GM12875 (cell line): Measurements from ENCODE around the gene CUBN.

Experiments
- H3K4me3 ChIP-seq: one replicate; pipeline ENCODE4 v1.5.1; 2011; ENCODE audit warnings: low read depth, low read length, control low read depth
- CTCF ChIP-seq: IDR thresholded peaks from 2 replicates; pipeline ENCODE4 v1.5.1; 2011; ENCODE audit warnings: low read depth, mild to moderate bottlenecking, control low read depth, inconsistent platforms, low read length, moderate library complexity, borderline replicate concordance; ENCODE audit not compliant: insufficient read depth

CUBN gene

DNA sequence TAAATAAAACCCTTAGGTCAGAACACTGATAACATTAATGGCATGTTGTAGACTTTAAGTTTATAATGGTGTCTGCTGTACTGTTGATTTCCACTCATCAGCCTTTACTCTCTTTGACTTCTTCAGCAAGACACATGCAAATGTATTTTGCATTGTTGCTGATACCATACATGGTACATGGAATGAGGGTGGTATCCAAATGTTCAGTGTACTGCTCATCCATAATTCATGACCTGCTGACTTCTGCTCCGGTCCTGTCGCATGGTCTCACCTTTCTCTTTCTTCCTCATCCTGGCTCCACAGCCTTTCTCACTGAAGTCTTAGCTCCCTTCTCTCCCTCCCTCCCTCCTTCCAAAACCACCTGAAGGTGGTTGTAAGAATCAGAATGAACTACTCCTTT lies 4.7 kb upstream of the CUBN start:
- H3K4me3 ChIP-seq: no peak overlapping the region

DNA sequence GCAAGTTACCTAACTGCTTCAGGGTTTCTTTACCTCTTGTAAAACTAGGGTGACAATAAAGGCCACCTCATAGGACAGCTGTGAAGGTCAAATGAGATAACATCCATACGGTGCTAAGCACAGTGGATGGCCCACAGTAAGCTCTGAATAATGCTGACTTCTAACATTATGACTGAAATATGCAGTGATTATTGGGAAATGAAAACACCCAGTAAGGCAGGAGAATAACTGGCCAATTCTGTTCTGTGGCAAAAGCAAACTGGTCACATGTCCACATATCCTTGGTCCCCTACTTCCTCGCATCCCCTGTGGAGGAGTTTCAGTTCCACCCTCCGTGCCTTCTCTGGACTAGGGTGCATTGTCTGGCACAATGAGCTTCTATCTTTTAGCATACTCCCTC lies 1.4 kb downstream of the CUBN start:
- no peak for TF ChIP-seq CTCF
- H3K4me3 ChIP-seq: no peak overlapping the region

More for the DNA sequence above, 4.7 kb upstream of the CUBN start:
- TF ChIP-seq CTCF: no peak

- TF ChIP-seq CTCF: no peak
- H3K4me3 ChIP-seq: no peak overlapping the region
Observed at GRCh38 chr10:17126327-17126726, 3.3 kb downstream of the CUBN start.

GRCh38 chr10:17125206-17125893 lies 4.3 kb downstream of the CUBN start:
- no peak overlapping the region for H3K4me3 ChIP-seq
- TF ChIP-seq CTCF: no peak

- TF ChIP-seq CTCF: no peak
- no peak overlapping the region for H3K4me3 ChIP-seq
Observed at GRCh38 chr10:17123961-17124360, 5.7 kb downstream of the CUBN start.

- no peak for TF ChIP-seq CTCF
- no peak overlapping the region for H3K4me3 ChIP-seq
Observed at GRCh38 chr10:17122726-17123661, 6.6 kb downstream of the CUBN start.
